GM12864 (cell line): ENCODE measurements around the gene PTPRD.

ENCODE experiments used
- DNase-seq: peaks from one replicate; pipeline ENCODE4 v3.0.0-alpha.2; 2011; ENCODE audit warnings: low read depth
- H3K4me3 ChIP-seq: 2 replicates; pipeline ENCODE4 v1.5.1; 2011; ENCODE audit warnings: mild to moderate bottlenecking, low read depth, low read length, control low read depth
- TF ChIP-seq, protein P1 (sequence below): IDR thresholded peaks from 2 replicates; pipeline ENCODE4 v1.5.1; 2011; ENCODE audit warnings: low read depth, mild to moderate bottlenecking, moderate library complexity, low read length, control low read depth, inconsistent platforms; ENCODE audit errors: missing control alignments

Gene PTPRD

DNA sequence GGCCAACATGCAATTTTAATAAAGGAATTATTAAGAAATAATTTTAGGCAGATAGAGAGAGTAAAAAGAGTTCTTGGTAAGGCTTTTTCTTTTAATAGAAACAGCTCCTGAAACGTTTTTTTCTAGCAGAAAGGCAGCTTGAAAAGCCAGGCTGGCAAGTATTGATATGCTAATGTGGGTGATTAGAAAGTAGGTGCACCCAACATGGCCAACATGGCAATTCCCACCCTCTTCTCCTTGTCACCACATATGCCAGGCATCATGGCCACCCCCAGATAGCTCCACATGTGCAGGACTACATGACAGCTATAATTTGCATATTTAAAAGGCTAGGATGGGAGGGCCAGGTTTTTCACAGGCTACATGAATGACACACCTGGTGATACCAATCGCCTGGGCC, 615.2 kb downstream of the PTPRD start:
- no peak for DNase-seq
- TF ChIP-seq, protein P1, sequence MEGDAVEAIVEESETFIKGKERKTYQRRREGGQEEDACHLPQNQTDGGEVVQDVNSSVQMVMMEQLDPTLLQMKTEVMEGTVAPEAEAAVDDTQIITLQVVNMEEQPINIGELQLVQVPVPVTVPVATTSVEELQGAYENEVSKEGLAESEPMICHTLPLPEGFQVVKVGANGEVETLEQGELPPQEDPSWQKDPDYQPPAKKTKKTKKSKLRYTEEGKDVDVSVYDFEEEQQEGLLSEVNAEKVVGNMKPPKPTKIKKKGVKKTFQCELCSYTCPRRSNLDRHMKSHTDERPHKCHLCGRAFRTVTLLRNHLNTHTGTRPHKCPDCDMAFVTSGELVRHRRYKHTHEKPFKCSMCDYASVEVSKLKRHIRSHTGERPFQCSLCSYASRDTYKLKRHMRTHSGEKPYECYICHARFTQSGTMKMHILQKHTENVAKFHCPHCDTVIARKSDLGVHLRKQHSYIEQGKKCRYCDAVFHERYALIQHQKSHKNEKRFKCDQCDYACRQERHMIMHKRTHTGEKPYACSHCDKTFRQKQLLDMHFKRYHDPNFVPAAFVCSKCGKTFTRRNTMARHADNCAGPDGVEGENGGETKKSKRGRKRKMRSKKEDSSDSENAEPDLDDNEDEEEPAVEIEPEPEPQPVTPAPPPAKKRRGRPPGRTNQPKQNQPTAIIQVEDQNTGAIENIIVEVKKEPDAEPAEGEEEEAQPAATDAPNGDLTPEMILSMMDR = no peak
- no peak overlapping the region for H3K4me3 ChIP-seq

DNA sequence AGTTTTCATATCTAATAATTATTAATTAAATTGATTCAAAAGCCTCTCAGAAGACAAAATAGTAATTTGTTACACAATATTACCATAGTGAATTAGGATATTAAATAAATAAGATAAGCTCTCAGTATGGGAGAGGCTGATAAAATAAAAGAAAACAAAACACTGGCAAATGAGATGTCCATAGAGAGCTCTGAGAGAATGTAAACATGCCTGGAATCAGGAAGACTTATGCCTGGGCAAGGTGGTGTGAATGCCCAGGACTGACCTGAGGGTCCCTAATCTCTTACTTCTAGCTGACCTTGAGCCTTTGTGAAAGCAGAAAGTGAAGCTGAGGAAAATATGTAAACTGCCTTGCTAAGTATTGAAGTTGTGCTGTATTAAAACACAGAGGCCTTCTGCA, 616.5 kb downstream of the PTPRD start:
- no peak overlapping the region for H3K4me3 ChIP-seq
- TF ChIP-seq, protein P1 = no peak
- DNase-seq = no peak

DNA sequence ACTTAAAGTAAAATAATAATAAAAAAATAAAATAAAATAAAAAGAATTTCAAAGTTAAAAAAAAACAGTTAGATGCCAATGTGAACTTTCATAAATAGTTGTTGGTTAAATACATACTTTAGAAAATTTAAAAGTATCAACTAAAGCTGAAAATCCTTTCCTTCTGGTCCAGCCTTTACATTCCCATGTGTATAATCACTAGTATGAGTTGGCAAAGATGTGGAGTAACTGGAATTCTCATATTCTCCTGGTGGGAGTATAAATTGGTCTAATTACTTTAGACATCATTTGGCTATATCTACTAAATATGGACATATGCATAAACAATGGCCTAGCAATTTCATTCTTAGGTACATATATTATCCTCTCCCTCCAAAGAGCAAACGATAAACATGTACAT, 619.9 kb downstream of the PTPRD start:
- DNase-seq = no peak
- no peak overlapping the region for H3K4me3 ChIP-seq
- TF ChIP-seq, protein P1 = no peak

DNA sequence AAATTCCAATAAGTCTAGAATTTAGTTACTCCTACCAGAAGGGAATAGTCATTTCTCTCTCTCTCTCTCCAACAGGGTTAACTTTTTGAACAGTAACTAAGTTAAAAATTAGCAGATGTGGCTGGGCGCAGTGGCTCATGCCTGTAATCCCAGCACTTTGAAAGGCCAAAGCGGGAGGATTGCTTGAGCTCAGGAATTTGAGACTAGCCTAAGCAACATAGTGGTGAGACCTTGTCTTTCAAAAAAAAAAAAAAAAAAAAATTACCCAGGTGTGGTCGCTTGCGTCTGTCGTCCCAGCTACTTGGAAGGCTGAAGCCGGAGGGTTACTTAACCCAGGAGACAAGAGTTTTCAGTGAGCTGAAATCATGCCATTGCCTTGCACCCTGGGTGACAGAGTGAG, 639.7 kb downstream of the PTPRD start:
- no peak for DNase-seq
- no peak overlapping the region for H3K4me3 ChIP-seq

DNA sequence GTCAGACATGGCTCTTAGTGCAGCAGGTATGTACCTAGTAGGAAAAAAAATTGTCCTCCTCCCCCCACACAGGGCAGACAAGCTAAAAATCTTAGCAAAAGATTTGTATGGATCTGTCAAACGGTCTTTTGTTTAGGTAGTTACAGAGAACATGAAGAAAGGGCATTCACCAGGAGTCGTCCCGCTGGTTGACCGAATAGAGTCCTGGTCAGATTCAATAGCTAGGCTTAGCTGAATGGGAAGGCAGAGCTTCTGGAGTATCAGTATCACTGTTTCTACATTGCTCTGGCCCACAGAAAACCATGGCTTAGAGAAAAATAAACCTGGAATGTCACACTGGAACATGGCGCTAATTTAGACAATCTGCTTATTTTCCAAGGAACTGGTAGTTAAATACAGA, 642.3 kb downstream of the PTPRD start:
- DNase-seq = no peak
- TF ChIP-seq, protein P1 = no peak
- H3K4me3 ChIP-seq = no peak overlapping the region

More for the DNA sequence above, 639.7 kb downstream of the PTPRD start:
- TF ChIP-seq, protein P1 = no peak

DNA sequence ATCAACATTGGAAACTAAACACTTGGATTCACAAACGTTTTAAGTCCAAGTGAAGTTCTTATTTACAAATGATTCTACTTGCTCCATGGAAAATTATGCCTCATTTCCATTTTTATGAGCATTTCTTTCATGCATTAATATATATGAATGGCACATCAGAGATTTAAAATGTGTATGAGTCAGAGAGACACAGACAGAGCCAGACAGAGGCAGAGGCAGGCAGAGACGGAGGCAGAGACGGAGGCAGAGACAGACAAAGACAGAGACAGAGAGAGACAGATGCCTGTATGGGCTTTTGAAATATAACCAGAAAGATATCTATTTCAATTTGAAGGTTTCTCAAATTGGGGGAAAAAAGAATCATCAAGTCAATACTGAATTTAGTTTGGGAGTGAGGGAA, 649.0 kb downstream of the PTPRD start:
- TF ChIP-seq, protein P1 = no peak
- no peak overlapping the region for H3K4me3 ChIP-seq
- DNase-seq = no peak

DNA sequence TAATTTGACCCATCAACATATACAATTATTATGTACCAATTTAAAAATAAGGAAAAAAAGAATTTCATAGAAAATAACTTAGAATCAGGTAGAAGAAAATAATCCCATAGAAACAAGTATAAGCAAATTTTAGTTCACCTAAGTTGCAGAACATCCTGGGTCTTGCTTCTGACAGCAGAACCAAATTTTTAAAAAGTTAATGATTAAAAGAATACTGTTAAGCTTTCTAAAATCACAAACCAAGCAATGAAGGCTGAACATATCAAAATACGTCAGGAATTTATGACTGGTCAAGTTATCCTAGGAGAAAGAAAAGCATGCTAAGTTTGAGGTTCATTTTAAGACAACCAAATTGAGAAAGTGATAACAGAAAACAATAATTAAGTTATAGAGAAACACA, 650.9 kb downstream of the PTPRD start:
- no peak for DNase-seq
- TF ChIP-seq, protein P1 = no peak
- no peak overlapping the region for H3K4me3 ChIP-seq
